COLO829 (cell line): Measurements from ENCODE around the gene SMPDL3B.

Experiments
- DNase-seq: peaks from one replicate; pipeline ENCODE4 v3.0.0; 2012; ENCODE audit warnings: low spot score

The SMPDL3B gene

DNA sequence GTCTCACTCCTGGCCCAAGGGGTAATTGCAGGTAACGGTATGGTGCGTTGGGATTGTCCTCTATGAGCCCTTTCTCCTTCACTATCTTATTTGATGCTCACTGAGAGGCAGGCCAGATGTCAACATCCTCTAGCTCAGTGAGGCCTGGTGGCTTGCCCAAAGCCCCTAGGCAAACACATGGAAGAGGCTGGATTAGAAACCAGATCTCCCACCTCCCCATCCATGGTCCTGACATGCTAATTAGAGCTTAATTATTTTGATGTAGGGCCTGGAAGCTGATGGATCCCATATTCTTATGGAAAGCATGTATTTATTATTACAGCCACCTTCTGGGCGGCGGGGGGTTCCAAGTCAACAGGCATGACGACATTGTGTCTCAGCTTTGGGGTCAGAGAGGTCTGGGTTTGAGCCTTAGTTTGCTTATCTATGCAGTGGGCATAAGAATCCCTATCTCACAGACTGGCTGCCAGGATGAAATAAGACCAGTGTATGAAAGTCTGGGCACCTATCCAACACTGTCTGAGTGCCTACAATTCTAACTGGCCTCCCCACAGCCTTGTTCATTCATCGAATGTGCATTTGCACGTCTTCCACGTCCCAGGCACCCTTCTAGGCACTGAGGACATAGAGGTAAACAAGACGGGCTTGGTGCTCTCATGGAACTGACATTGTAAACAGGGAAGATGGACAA lies 6.2 kb downstream of the SMPDL3B start:
- no peak for DNase-seq

- DNase-seq: no peak
Observed at GRCh38 chr1:27941671-27942540, 7.1 kb downstream of the SMPDL3B start.

DNA sequence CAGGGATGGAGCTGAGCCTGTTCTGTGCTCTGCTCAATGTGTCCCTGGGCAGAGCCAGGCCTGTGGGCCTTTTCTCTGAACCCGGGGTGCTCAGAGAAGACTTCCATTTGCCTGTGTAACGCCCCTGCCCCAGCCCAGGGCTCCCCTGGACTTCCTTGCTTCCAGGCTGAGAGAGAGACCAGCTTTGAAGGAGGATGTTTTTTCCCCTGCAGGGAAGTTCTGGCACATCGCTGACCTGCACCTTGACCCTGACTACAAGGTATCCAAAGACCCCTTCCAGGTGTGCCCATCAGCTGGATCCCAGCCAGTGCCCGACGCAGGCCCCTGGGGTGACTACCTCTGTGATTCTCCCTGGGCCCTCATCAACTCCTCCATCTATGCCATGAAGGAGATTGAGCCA lies 10.2 kb downstream of the SMPDL3B start:
- no peak for DNase-seq

DNA sequence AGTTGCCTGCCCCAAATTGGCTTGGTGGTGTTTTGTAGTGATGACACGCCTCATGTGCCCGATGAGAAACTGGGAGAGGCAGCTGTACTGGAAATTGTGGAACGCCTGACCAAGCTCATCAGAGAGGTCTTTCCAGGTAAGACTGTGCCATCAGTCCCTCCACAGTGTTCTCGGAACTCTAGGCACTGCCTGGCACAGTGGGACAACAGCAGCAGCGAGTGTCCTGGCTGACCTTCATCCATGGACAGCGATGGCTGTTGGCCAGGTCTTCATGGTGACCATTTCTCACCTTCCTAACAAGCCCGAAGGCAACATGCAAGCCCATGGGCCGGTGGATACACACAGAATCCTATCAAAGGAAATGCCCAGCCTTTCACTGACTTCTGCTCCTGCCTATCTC lies 14.2 kb downstream of the SMPDL3B start:
- no peak for DNase-seq

DNA sequence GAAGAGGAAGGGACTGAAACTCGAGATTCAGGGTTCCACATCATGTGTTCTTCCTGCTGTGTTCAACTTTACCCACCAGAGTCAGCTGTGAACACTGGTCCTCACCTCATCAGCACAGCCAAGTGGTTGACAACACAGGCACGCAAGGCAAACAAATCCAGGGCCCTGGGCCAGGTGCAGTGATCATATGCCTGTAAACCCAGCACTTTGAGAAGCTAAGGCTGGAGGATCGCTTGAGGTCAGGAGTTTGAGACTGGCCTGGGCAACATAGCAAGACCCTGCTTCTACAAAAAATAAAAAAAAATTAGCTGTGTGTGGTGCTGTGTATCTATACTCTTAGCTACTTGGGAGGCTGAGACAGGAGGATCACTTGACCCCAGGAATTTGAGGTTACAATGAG lies 16.6 kb downstream of the SMPDL3B start:
- no peak for DNase-seq

DNA sequence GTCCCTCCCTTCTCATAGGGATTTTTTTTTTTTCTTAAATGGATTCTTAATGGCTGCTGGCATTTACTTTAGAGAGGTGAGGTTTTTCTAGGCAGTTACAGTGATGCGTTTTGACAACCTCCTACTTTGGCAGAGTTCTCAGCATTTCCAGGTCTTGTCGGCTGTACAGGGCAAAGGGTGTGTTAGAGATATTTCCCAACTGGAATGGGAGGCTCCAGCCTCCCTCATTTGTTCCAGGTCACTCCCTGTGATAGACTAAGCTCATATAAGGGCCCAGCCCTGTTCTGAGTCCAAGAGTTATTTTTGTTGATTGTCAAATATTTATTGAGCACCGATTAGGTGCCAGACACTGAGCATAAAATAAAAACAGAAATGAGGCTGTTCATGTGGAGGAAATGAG lies 17.3 kb downstream of the SMPDL3B start:
- DNase-seq: no peak

GRCh38 chr1:27954186-27954585 lies 19.4 kb downstream of the SMPDL3B start:
- no peak for DNase-seq

- DNase-seq: no peak
Observed at GRCh38 chr1:27955076-27955475, 20.3 kb downstream of the SMPDL3B start.

DNA sequence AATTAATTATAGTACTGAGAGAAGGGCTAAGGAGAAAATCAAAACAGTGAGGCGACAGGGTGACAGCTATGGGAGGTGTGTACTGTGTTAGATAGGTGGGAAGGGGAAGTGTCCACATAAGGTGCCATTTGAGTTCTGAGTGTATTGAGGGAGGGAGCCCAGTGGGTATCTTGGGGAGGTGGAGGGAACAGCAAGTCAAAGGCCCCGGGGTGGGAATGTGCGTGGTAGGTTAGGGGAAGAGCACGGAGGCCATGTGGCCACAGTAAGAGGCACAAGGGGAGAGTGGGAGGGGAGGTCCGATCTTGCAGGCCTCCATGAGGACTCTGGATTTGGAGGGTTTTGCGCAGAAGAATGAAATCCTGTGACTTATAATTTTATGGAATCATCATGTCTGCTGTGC lies 22.0 kb downstream of the SMPDL3B start:
- no peak for DNase-seq

DNA sequence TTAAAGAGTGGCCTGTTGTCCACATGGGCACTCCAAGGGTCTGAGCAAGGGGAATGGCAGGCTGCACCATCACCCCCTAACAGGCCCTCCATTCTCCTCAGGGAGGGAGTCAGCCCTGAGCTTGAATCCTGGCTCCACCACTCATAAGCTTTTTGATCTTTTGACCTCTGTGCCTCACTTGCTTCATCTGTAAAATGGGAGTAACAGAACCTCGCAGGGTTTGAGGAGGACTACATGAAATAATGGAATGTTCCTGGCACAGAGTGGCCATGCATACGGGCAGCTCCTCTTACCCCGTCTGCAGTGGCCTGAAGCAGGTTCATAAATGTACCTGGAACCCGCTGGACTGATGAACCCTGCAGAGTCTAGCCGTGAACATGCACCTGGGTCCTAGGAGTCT lies 22.9 kb downstream of the SMPDL3B start:
- no peak for DNase-seq

DNA sequence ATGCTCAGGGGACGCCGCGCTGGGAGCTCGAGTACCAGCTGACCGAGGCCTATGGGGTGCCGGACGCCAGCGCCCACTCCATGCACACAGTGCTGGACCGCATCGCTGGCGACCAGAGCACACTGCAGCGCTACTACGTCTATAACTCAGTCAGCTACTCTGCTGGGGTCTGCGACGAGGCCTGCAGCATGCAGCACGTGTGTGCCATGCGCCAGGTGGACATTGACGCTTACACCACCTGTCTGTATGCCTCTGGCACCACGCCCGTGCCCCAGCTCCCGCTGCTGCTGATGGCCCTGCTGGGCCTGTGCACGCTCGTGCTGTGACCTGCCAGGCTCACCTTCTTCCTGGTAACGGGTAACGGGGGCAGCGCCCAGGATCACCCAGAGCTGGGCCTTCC lies 23.7 kb downstream of the SMPDL3B start:
- DNase-seq: no peak

GRCh38 chr1:27959792-27960603 lies 25.2 kb downstream of the SMPDL3B start, which contains the start of gene XKR8:
Gene XKR8 (plus strand): TSS chr1:27959973. CDS start chr1:27960070, 97 bp downstream.
- DNase-seq: peak; percentile 23

GRCh38 chr1:27960762-27961645 lies 26.2 kb downstream of the SMPDL3B start:
- no peak for DNase-seq

DNA sequence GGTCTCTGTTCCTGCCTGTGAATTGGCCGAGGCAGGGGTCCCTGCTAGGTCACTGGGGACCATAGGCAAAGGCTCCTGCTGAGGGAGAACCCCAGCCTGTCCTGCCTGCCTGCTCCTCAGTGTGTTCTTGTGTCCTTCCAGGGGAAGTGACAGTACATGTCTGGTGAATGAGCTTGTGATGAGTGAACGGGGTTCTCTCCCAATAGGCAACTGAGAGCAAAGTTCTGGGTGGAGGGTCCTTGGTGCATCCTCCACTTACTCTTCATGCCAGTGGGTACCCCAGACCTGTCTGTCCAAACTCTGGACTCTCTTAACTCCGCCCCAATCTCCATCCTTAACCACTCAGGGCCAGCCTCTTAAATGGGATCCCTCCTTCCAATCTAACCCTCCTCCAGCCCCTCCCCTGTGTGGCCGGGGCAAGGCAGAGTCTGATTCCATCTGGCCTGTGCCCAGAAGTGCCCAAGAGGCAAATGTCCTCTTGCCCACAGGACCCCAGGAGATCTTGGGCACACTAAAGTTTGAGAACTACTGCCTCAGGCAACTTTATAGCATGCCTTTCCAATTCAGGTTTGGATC lies 26.9 kb downstream of the SMPDL3B start:
- no peak for DNase-seq

DNA sequence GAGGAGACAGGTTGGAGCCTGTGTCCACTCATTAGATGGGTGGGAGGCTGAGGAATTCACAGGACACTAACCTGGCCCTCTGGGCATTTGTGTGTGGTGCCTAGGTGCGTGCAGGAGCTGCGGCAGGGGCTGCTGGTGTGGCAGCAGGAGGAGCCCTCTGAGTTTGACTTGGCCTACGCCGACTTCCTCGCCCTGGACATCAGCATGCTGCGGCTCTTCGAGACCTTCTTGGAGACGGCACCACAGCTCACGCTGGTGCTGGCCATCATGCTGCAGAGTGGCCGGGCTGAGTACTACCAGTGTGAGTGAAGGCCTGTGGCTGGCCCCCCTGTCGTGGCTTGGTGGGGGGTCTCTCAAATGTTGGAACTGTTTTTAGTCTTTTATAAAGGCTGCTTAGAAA lies 28.6 kb downstream of the SMPDL3B start:
- DNase-seq: no peak

DNA sequence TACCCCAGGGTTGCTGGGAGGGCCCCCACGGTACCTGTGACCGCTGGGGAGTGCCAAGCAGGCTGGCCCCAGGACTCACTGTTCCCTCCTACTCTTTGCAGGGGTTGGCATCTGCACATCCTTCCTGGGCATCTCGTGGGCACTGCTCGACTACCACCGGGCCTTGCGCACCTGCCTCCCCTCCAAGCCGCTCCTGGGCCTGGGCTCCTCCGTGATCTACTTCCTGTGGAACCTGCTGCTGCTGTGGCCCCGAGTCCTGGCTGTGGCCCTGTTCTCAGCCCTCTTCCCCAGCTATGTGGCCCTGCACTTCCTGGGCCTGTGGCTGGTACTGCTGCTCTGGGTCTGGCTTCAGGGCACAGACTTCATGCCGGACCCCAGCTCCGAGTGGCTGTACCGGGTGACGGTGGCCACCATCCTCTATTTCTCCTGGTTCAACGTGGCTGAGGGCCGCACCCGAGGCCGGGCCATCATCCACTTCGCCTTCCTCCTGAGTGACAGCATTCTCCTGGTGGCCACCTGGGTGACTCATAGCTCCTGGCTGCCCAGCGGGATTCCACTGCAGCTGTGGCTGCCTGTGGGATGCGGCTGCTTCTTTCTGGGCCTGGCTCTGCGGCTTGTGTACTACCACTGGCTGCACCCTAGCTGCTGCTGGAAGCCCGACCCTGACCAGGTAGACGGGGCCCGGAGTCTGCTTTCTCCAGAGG lies 31.8 kb downstream of the SMPDL3B start:
- no peak for DNase-seq

- no peak for DNase-seq
Observed at GRCh38 chr1:27967106-27967883, 32.5 kb downstream of the SMPDL3B start.

DNA sequence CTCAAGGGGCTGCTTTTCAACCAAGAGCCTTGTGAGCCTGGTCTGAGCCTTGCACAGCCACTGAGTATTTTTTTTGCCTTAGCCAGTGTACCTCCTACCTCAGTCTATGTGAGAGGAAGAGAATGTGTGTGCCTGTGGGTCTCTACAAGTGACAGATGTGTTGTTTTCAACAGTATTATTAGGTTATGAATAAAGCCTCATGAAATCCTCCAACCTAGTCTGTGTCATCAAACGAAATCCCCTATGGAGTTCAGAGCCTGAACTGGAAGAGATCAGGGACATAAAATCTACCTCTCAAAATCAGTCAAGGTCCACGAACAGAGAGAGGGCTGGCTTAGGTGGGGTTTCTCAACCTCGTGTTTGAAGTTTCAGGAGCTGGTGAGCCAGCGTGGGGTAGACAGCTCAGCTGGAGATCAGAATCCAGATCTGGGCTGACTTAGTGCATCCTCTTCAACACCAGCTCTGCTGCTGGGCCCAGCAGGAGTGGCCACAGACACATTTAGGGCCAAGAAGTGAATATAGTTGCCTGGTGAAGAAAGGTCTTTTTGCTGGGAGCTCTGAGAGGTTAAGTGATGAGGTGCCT lies 33.2 kb downstream of the SMPDL3B start:
- no peak for DNase-seq

- DNase-seq: peak; percentile 5
Observed at GRCh38 chr1:27968692-27969091, 33.9 kb downstream of the SMPDL3B start.
